HepG2 (cell line): ENCODE results near the gene TSHB. TPM values are rescaled to one million over a fixed set of nuclear protein-coding genes. Genes with fewer than 3 reads are reported as not detected.

Source experiments
- ATAC-seq: fragments of 200-7000 bp; cut with Tn5 transposase; 3 replicates; pipeline ENCODE4 v1.9.1; 2020; ENCODE audit warnings: mild to moderate bottlenecking, moderate library complexity
- BruUV-seq: library from RNA; stranded (reverse); fragments of 400-500 nt; replicated peaks from 2 replicates; lab custom pipeline; 2021; lab: Mats Ljungman, UMichigan
- CTCF ChIA-PET: fragments of 300-600 bp; formaldehyde crosslinking; extraction: SDS; loops from one replicate; lab custom pipeline; 2021; ENCODE audit warnings: low total read pairs, inconsistent platforms, low intra/inter-chr PET ratio; lab: Yijun Ruan, JAX
- POLR2A ChIA-PET: fragments of 350-600 bp; sonication (Branson Sonifier 250); formaldehyde crosslinking; loops from one replicate; lab custom pipeline; 2020; ENCODE audit warnings: antibody characterized with exemption, inconsistent platforms; lab: Yijun Ruan, JAX
- DNase-seq: peaks from one replicate; pipeline ENCODE4 v3.0.0-alpha.2; 2015; ENCODE audit warnings: low spot score
- FAIRE-seq: peaks from 3 replicates; lab custom pipeline; 2011; peaks lifted over from hg19 to GRCh38; lab: Jason Lieb, UNC
- H2AFZ ChIP-seq: one replicate; pipeline ENCODE4 v1.6.1; 2011; ENCODE audit warnings: low read length, inconsistent platforms
- H3K27ac ChIP-seq: fragments of 300-600 bp; 3 replicates; pipeline ENCODE4 v1.8.0; 2011; ENCODE audit warnings: mixed run types, mild to moderate bottlenecking, mixed read lengths, low read length, inconsistent platforms; ENCODE audit not compliant: insufficient read depth; ENCODE audit errors: extremely low read length
- H3K27me3 ChIP-seq, 2 experiments: fragments of 200-600 bp in 1 of 2; 2 replicates in 1 of 2; 3 replicates in 1 of 2; pipeline versions ENCODE4 v1.6.0 to v1.8.0; 2011; ENCODE audit warnings: low read length in 2 of 2, mild to moderate bottlenecking in 2 of 2, moderate library complexity in 2 of 2, inconsistent platforms in 1 of 2; ENCODE audit not compliant: insufficient read depth in 2 of 2, control insufficient read depth in 1 of 2
- H3K36me3 ChIP-seq, 2 experiments: fragments of 200-600 bp in 1 of 2; replicated peaks in 1 of 2; 2 replicates in 1 of 2; 3 replicates in 1 of 2; pipeline versions ENCODE4 v1.5.1 to v1.8.0; 2011; ENCODE audit warnings: low read length in 2 of 2, inconsistent platforms in 1 of 2; ENCODE audit not compliant: insufficient read depth in 2 of 2, control insufficient read depth in 1 of 2
- H3K4me1 ChIP-seq: 2 replicates; pipeline ENCODE4 v1.5.1; 2012; ENCODE audit warnings: low read length, inconsistent platforms; ENCODE audit not compliant: insufficient read depth
- H3K4me2 ChIP-seq: 2 replicates; pipeline ENCODE4 v1.6.0; 2011; ENCODE audit warnings: low read depth, low read length, inconsistent platforms
- H3K4me3 ChIP-seq, 3 experiments: fragments of 200-600 bp in 1 of 3; sonication (generic), shearing (Covaris generic) in 1 of 3; replicated peaks in 1 of 3; 2 replicates each; pipeline ENCODE4 v1.5.1; 2011 to 2016; ENCODE audit warnings: low read length in 3 of 3, inconsistent platforms in 2 of 3, low read depth in 2 of 3, mild to moderate bottlenecking in 2 of 3, control low read depth in 1 of 3, mixed read lengths in 1 of 3; ENCODE audit not compliant: insufficient read depth in 1 of 3
- H3K79me2 ChIP-seq: one replicate; pipeline ENCODE4 v1.6.1; 2011; ENCODE audit warnings: low read length, inconsistent platforms; ENCODE audit not compliant: insufficient read depth
- H3K9ac ChIP-seq: 2 replicates; pipeline ENCODE4 v1.6.0; 2011; ENCODE audit warnings: mild to moderate bottlenecking, low read depth, low read length, inconsistent platforms; ENCODE audit not compliant: insufficient read depth
- H3K9me3 ChIP-seq: 2 replicates; pipeline ENCODE4 v1.5.1; 2012; ENCODE audit warnings: mild to moderate bottlenecking, low read length
- H4K20me1 ChIP-seq: 2 replicates; pipeline ENCODE4 v1.6.0; 2011; ENCODE audit warnings: inconsistent platforms, mild to moderate bottlenecking, low read length, moderate library complexity; ENCODE audit not compliant: insufficient read depth
- BRD4 ChIP-seq: sonication (generic); formaldehyde crosslinking; IDR thresholded peaks from 2 replicates; pipeline ENCODE4 v1.4.0; 2020; ENCODE audit warnings: missing genetic modification reagents
- CHD2 ChIP-seq: IDR thresholded peaks from 2 replicates; pipeline ENCODE4 v1.6.1; 2011; ENCODE audit warnings: low read depth, low read length, improper control_type of control experiment
- CREB1 ChIP-seq, 2 experiments: fragments of 450-650 bp in 1 of 2; IDR thresholded peaks; 2 replicates each; pipeline ENCODE4 v1.6.1; 2016 to 2017; ENCODE audit warnings: control low read depth in 1 of 2, mild to moderate bottlenecking in 1 of 2, missing compliant biosample characterization in 1 of 2, missing genetic modification characterization in 1 of 2
- CREM ChIP-seq, 2 experiments: sonication (generic) in 1 of 2; formaldehyde crosslinking in 1 of 2; IDR thresholded peaks; 2 replicates each; pipeline versions ENCODE4 v1.4.0 to v1.6.1; 2016 to 2020; ENCODE audit warnings: antibody characterized with exemption in 1 of 2, mild to moderate bottlenecking in 1 of 2, missing genetic modification reagents in 1 of 2
- GATAD2A ChIP-seq: IDR thresholded peaks from 2 replicates; pipeline ENCODE4 v1.6.1; 2016
- HNF4A ChIP-seq: sonication (generic); formaldehyde crosslinking; IDR thresholded peaks from 2 replicates; pipeline ENCODE4 v1.4.0; 2020; ENCODE audit warnings: missing genetic modification reagents
- HNF4G ChIP-seq, 2 experiments: sonication (generic) in 1 of 2; formaldehyde crosslinking in 1 of 2; IDR thresholded peaks; 2 replicates each; pipeline versions ENCODE4 v1.4.0 to v1.6.1; 2011 to 2020; ENCODE audit warnings: borderline replicate concordance in 2 of 2, low read depth in 2 of 2, mild to moderate bottlenecking in 2 of 2, low read length in 1 of 2, missing genetic modification reagents in 1 of 2, moderate library complexity in 1 of 2
- KDM6A ChIP-seq: IDR thresholded peaks from 2 replicates; pipeline ENCODE4 v1.6.1; 2016; ENCODE audit warnings: low read depth
- MXI1 ChIP-seq: IDR thresholded peaks from 3 replicates; pipeline ENCODE4 v1.6.1; 2012; ENCODE audit warnings: low read depth, low read length, inconsistent platforms, borderline replicate concordance
- NONO ChIP-seq, 2 experiments: fragments of 450-650 bp in 1 of 2; sonication (generic) in 1 of 2; formaldehyde crosslinking in 1 of 2; IDR thresholded peaks in 1 of 2; conservative IDR thresholded peaks in 1 of 2; 2 replicates each; pipeline versions ENCODE4 v1.6.1 to v1.8.0; 2017 to 2022; ENCODE audit warnings: mild to moderate bottlenecking in 1 of 2, missing genetic modification reagents in 1 of 2, moderate library complexity in 1 of 2
- PPARG ChIP-seq: conservative IDR thresholded peaks from 2 replicates; pipeline ENCODE4 v1.6.1; 2016; ENCODE audit warnings: missing biosample characterization, missing genetic modification reagents
- RCOR2 ChIP-seq: IDR thresholded peaks from 2 replicates; pipeline ENCODE4 v1.6.1; 2016; ENCODE audit warnings: missing biosample characterization, missing genetic modification reagents
- REST ChIP-seq, 2 experiments: IDR thresholded peaks; 2 replicates each; pipeline ENCODE4 v1.6.1; 2011 to 2012; ENCODE audit warnings: low read length in 2 of 2, borderline replicate concordance in 1 of 2, low read depth in 1 of 2, mild to moderate bottlenecking in 1 of 2, moderate library complexity in 1 of 2
- RXRB ChIP-seq: IDR thresholded peaks from 2 replicates; pipeline ENCODE4 v1.6.1; 2016; ENCODE audit warnings: borderline replicate concordance, missing genetic modification reagents, missing compliant biosample characterization
- SAP130 ChIP-seq: IDR thresholded peaks from 2 replicates; pipeline ENCODE4 v1.6.1; 2016; ENCODE audit warnings: low read depth
- TBX2 ChIP-seq: sonication (generic); formaldehyde crosslinking; IDR thresholded peaks from 2 replicates; pipeline ENCODE4 v1.5.0; 2020; ENCODE audit warnings: missing genetic modification reagents, mild to moderate bottlenecking, borderline replicate concordance
- TEAD3 ChIP-seq: optimal IDR thresholded peaks from 2 replicates; pipeline ENCODE3; 2016; ENCODE audit warnings: borderline replicate concordance
- ZNF282 ChIP-seq: fragments of 450-650 bp; IDR thresholded peaks from 2 replicates; pipeline ENCODE4 v1.6.1; 2018; ENCODE audit not compliant: partially characterized antibody
- WGBS: methylation state at CpG from one replicate; pipeline ENCODE4 v1.1.6; 2017; ENCODE audit warnings: low lambda C conversion rate; 5-methylcytosine and 5-hydroxymethylcytosine counted together
- in situ Hi-C: cut with HindIII; loops from 2 replicates; pipeline ENCODE4 v1.10.0; 2017; ENCODE audit warnings: low pct_unique_long_range_greater_than_20kb; ENCODE audit not compliant: extremely low pct_ligation_motif_present
- intact Hi-C: fragments of 100-400 bp; cut with micrococcal nuclease; formaldehyde crosslinking; loops from one replicate; pipeline ENCODE4 v1.10.0; 2022; ENCODE audit not compliant: unreplicated experiment
- polyA plus RNA-seq, 8 experiments: library from polyadenylated mRNA; depleted of rRNA in 3 of 8; stranded (reverse) in 7 of 8; unstranded in 1 of 8; fragments of >200 nt; fragmentation: Illumina TruSeq in 4 of 8; extraction: Trizol in 4 of 8; gene quantifications; 2 replicates each; pipeline versions ENCODE4 v1.2.1 to v1.2.3, GENCODE V29; 2011 to 2016; ENCODE audit warnings: low read depth in 4 of 8, missing spikeins in 1 of 8, mixed read lengths in 1 of 8; ENCODE audit not compliant: insufficient read depth in 1 of 8
- total RNA-seq, 5 experiments: library from RNA; depleted of rRNA; stranded (reverse); fragments of >200 nt; fragmentation: Illumina TruSeq; extraction: Trizol; gene quantifications; 2 replicates each; pipeline ENCODE4 v1.2.3, GENCODE V29; 2016; ENCODE audit warnings: low read depth in 1 of 5
- TF ChIP-seq, protein P1 (sequence below): sonication (generic); formaldehyde crosslinking; IDR thresholded peaks from 2 replicates; pipeline ENCODE4 v1.8.0; 2022; ENCODE audit warnings: mild to moderate bottlenecking, missing genetic modification reagents

The TSHB gene
- total and polyA plus RNA-seq, 2 of the 13 experiments (the other 11 are each of a cell fraction or from before 2014, with no cell fraction given): not detected

DNA sequence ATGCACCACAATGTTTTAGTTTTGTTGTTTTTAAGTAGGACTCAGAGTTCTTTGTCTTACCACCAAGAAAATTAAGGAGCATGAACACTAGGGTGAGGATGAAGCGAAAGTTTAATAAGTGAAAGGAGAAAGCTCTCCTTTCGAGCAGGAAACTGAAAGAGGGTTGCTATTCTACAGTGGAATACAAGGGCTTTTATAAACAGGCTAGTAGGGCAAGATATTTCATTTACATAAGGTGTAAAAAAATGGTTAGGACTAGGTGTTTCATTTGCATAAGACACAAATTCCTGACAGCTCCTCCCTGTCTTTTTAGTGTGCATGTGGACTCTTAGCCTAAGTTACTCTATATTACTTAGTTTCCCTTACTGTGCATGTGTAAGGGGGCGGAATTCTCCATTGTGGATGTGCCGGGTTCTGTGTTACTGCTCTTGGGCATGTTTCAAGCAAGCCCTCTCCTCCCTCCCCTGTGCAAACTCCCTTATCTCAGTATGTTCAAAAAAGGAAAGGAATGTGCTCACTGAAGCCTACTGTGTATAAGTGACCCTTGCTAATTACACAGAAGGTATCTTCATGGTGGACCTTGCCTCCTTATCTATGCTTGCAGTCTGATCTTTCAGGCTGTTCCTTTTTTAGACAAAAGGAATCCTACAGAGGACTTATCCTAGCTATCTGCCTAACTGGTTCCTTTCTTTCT is 7.3 kb downstream of the TSHB start:
- peak overlapping the region; percentile 31 for H3K4me2 ChIP-seq
- ATAC-seq (peak; percentile 97), DNase-seq (peak; percentile 86)
- TF ChIP-seq REST (IDR thresholded peaks at IDR 0.05; ENCODE audit: borderline replicate concordance in 1 of 2, low read depth in 1 of 2, low read length in 2 of 2): no peak
- TF ChIP-seq RXRB (CRISPR knock-in tag): peak; percentile 38; the same call in 1 of the 2 replicates
- TF ChIP-seq, protein P1, sequence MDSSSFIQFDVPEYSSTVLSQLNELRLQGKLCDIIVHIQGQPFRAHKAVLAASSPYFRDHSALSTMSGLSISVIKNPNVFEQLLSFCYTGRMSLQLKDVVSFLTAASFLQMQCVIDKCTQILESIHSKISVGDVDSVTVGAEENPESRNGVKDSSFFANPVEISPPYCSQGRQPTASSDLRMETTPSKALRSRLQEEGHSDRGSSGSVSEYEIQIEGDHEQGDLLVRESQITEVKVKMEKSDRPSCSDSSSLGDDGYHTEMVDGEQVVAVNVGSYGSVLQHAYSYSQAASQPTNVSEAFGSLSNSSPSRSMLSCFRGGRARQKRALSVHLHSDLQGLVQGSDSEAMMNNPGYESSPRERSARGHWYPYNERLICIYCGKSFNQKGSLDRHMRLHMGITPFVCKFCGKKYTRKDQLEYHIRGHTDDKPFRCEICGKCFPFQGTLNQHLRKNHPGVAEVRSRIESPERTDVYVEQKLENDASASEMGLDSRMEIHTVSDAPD (CRISPR knock-in tag): no peak
- TF ChIP-seq MXI1: no peak
- peak; percentile 55; the same call in 1 of the 2 replicates for TF ChIP-seq GATAD2A (CRISPR knock-in tag)
- no peak for TF ChIP-seq CREB1 (IDR thresholded peaks at IDR 0.05)
- peak; percentile 24; the same call in 1 of the 2 replicates for TF ChIP-seq CREB1 (CRISPR knock-in tag; IDR thresholded peaks at IDR 0.05)
- no peak for TF ChIP-seq NONO (IDR thresholded peaks at IDR 0.05)
- TF ChIP-seq NONO (CRISPR knock-in tag; conservative IDR thresholded peaks at IDR 0.05): peak; percentile 57; the same call in 1 of the 2 replicates
- peak; percentile 81 for TF ChIP-seq TEAD3 (CRISPR knock-in tag)
- TF ChIP-seq TBX2 (CRISPR knock-in tag): 0 out of 2 replicates have a peak, but pooled peaks have one; percentile 47
- peak; percentile 83 for TF ChIP-seq HNF4A (CRISPR knock-in tag)
- peak; percentile 19; the same call in 1 of the 2 replicates for TF ChIP-seq SAP130
- TF ChIP-seq CHD2: no peak
- 0 out of 2 replicates have a peak, but pooled peaks have one; percentile 22 for TF ChIP-seq RCOR2
- TF ChIP-seq HNF4G (IDR thresholded peaks at IDR 0.05; ENCODE audit: borderline replicate concordance, low read depth, low read length): peak; percentile 67
- peak; percentile 60; the same call in 1 of the 2 replicates for TF ChIP-seq HNF4G (CRISPR knock-in tag; IDR thresholded peaks at IDR 0.05; ENCODE audit: borderline replicate concordance, low read depth)
- no peak for TF ChIP-seq BRD4 (CRISPR knock-in tag)
- peak; percentile 53; the same call in 1 of the 2 replicates for TF ChIP-seq CREM (IDR thresholded peaks at IDR 0.05)
- TF ChIP-seq CREM (CRISPR knock-in tag; IDR thresholded peaks at IDR 0.05): no peak
- TF ChIP-seq KDM6A (CRISPR knock-in tag): peak; percentile 61; the same call in 1 of the 2 replicates
- TF ChIP-seq ZNF282: no peak
- TF ChIP-seq PPARG (CRISPR knock-in tag): 0 out of 2 replicates have a peak, but pooled peaks have one; percentile 9

More for the DNA sequence above, 7.3 kb downstream of the TSHB start:
- no peak overlapping the region for H2AFZ ChIP-seq
- H4K20me1 ChIP-seq: no peaks in the 10 kb centered on the region
- POLR2A ChIA-PET: no interaction called here
- peak; percentile 76 for FAIRE-seq
- 65% methylated on average over 4 of the region's 4 CpGs for WGBS
- in situ Hi-C loops (no loop called here), intact Hi-C loops (loop anchor here (10.0 kb wide), 1 partner anchor 252 kb away; the partner anchor contains the start of gene SIKE1)
- CTCF ChIA-PET: no interaction called here
- no peaks in the 10 kb centered on the region for H3K36me3 ChIP-seq
- H3K4me1 ChIP-seq: peaks cover 29% of the 10 kb centered on the region
- peak overlapping the region; percentile 41 for H3K27ac ChIP-seq
- H3K27me3 ChIP-seq: no peaks in the 10 kb centered on the region
- no TSS peak for BruUV-seq
- H3K79me2 ChIP-seq: no peaks in the 10 kb centered on the region
- H3K9me3 ChIP-seq: no peaks in the 10 kb centered on the region
- H3K4me3 ChIP-seq: no peak overlapping the region; a peak in 1 of 6 replicates
- H3K9ac ChIP-seq: no peak overlapping the region
